NCI-H1436 treated with DMSO at 0.1 percent for 48 hours (cell line): Measurements from ENCODE around the gene RPP21.

ENCODE experiments used
- DNase-seq: peaks from one replicate; lab custom pipeline; 2025; lab: John Stamatoyannopoulos, UW

Gene RPP21

DNA sequence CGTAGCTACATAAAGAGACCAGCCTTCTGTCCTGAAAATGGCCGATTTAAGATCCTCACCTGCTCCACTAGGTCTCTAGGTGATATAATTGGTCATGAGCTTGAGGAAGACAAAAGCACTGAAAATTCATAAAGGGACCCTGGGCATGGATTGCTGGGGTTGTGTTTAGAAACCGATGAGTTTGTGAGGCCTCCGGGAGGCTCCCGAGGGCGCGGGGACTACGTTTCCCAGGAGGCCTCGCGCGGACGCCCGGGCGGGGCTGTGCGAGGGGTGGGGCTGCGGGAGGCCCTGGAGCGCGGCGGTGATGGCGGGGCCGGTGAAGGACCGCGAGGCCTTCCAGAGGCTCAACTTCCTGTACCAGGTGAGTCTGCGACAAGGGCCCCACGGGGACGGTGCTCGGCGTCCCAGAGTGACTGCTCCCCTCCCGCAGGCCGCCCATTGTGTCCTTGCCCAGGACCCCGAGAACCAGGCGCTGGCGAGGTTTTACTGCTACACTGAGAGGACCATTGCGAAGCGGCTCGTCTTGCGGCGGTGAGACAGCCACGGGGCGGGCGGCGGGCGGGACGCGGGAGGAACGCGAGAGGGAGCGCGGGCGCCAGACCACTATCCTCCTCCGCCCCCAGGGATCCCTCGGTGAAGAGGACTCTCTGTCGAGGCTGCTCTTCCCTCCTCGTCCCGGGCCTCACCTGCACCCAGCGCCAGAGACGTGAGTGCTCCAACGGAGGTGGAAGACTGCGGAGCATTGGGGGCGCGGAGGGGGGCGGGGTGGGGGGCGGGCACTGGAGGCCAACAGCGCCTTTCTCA, at the start of gene RPP21:
Gene RPP21 (plus strand): TSS at position 289 of the 804 bp plus-strand sequence. CDS start 16 bp downstream, at position 305.
- DNase-seq: peak; percentile 11

DNA sequence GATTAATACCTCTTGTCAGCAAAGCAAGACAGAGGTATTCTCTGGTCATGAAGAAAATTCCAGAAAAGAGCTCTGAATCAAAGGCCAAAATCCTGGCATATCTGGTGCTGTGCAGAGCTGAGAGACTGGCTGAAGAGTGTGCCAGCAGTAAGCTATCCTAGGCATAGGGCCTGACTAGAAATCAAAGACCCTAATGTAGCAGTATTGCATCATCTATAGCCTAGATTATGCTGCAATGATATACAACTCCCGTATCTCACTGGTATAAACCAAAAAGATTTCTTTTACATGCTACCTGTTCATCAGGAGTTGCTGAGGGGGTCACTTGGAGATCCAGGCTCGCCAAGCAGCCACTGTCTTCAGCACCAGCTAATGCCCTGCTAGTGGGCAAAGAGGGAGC, 49.1 kb upstream of the RPP21 start:
- DNase-seq: no peak

DNA sequence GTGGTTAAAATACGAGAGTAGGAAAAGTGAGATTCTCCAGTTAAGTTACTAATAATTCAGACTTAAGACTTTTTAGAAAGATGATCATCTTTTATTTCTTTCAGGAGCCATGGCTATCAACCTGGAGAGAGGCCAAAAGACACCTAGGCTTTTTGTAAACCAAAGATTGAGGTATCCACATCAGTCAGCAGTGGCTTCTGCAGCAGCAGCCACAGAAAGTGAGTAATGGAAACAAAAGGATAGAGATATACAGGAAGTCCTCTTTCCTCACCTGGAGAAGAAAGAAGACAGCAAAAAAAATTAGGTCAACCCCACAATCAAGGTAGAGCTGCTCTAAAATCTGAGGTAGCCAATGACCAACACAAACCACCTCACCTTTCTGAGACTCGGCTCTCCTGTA, 41.0 kb upstream of the RPP21 start:
- no peak for DNase-seq

DNA sequence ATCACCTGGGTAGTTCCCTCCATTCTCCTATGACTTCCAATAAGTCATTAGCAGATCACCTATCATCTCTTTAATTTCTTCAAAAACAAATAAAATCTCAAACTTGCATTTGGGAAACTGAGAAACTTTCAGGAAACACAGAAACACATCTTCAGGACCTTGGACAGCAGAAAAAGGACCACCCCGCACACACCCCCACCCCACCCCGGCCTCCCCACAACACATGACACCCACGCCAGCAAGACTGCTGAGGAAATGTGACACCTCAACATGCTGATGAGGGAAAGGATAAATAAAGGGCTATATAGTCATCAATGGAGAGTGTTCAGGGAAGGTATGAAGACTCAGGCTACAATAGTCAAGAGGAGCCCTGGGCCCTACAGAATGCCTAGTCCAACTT, 33.9 kb upstream of the RPP21 start:
- DNase-seq: no peak

DNA sequence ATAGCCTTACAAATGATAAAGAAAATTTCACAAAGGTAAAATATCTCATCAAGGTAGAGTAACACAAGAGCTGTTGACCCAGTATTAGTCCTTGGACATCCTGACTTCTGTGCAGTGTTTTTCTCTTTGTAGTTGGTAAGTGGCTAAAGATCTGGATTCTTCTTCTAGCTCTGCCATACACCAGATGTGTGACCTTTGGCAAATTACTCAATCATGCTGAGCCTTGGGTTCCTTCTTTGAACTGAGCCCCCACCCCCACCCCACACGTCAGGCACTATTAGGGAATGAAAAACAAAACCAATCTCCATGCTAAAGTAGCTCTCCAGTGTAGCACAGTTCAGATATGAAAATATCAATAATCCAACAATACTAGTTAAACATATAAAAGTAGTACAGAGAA, 33.3 kb upstream of the RPP21 start:
- DNase-seq: no peak

DNA sequence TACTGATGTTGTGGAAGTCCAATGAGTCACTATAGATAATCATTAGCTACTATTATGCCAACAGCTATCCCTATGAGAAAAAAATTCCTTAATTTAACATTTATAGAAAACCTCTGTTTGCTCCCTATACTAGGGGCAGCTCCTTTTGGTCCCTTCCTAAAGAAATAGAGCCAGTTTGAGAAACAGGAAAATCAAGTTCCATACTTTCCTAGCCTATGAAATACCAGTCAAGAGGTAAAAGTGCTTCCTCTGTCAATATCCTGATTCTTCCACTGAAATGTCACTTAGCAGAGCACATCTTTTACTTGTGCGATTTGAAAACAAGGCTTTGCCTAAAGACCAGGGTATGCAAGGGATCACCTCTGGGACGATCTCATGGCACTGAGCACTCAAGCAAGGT, 32.7 kb upstream of the RPP21 start:
- no peak for DNase-seq

DNA sequence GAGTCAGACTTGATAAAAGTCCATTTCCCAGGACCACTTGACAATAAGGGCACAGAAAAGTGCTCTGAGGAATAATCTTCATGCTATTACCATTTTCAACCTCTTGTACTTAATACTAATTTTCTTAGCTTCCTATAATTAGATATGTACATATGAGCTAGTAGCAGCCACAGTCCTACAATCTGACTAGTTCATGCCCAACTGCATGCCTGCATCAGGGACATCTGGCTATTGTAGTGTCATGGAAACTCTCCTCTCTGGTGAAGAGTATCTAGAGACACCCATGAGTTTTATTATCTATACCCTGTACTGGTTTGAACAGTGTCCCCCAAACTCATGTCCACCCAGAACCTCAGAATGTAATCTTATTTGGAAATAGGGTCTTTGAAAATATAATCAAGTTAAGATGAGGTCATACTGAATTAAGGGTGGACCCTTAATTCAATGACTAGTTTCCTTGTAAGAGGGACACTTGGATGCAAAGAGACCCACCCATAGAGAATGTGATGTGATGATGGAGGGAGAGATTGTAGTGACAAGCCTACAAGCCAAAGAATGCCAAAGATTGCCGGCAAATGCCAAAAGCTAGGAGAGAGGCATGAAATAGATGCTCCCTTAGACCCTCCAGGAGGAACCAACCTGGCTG, 32.2 kb upstream of the RPP21 start:
- DNase-seq: no peak

DNA sequence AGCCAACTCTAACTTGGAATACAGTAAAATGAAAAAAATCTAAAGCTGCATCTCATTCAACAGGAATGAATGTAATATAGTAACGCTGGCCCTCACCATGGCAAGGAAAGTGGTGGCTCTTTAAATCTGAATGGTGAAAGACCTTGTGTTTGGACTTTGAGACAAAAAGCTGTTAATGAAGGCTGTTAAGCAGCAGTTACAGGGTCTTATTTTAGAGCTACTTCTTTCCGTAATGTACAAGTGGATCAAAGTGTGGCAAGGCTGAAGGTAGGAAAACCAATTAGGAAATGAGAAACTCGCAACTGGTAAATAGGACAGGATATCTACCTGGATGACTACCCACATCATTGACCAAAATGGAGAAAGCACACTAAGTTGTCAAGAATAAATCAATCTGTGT, 29.8 kb upstream of the RPP21 start:
- DNase-seq: no peak

DNA sequence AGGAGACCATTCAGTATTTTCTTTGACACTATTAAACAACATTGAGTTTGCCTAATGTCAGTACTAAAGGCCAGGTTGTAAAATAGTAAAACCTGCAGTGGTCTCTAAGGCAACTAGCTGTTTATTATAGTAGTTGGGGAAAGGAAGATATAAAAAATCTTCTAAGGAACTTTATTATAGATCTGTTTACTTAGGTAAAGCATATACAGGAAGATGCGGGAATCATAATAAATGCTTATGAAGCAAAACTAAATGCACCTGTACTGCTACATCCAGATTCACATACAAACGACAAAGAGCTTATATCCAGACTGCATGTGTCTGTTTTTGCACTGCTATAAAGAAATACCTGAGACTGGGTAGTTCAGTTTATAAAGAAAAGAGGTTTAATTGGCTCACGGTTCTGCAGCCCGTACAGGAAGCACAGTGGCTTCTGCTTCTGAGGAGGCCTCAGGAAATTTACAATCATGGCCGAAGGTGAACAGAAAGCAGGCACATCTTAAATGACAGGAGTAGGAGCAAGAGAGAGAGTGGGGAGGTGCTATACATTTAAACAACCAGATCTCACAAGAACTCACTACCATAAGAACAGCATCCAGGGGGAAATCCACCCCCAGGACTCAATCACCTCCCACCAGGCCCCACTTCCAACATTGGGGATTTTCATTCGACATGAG, 26.9 kb upstream of the RPP21 start:
- DNase-seq: no peak

DNA sequence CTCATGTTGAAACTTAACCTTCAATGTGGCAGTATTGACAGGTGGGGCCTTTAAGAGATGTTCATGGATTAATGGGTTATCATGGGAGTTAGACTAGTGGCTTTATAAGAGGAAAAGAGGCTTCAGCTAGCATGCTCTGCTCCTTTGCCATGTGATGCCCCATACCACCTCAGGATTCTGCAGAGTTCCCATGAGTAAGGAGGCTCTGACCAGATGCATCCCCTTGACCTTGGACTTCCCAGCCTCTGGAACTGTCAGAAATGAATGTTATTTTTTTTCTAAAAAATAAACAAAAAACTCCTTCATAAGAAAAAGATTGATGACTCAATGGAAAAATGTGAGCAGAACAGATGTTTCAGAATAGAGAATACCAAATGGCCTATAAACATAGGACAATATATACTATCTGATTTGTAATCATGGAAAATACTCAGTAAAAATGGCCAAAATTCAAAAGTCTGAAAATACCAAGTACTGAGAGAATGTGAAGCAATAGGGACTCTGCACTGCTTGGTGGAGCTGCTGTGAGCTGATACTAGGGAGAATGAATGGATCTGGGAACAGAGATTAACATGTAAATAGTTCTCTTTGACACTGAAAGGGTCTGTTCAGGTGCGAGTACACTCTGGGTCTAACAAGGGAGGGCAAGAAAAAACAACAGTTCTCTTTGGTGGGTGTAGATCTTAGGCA, 25.7 kb upstream of the RPP21 start:
- no peak for DNase-seq

DNA sequence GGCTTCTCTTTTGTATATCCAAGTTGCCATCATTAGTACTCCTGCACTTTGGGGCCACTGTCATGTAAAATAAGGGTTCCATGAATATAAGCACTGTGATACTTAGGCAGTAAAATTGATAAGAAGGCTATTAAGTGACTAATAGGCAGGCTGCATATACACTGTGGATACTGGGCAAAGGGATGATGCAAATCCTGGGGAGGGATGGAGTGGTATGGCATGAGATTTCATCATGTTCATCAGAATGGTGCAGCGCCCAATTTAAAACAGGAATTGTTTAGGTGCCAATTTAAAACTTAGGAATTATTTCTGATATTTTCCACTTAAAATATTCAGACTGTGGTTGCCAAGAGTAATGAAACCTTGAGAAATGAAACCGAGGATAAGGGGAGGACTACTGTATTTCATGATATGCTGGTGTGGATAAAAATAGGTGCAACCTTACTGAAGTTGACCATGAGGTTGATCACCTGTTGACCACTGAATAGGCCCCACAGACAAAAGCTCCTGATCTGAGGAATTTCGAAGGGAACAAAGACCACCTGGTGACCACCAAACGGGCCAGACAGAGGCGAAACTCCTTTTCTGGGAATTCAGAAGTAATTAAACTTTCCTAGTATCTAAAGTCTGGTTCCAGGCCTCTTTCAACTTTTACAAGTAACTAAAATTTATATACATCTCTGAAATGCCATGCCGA, 23.1 kb upstream of the RPP21 start:
- DNase-seq: no peak

DNA sequence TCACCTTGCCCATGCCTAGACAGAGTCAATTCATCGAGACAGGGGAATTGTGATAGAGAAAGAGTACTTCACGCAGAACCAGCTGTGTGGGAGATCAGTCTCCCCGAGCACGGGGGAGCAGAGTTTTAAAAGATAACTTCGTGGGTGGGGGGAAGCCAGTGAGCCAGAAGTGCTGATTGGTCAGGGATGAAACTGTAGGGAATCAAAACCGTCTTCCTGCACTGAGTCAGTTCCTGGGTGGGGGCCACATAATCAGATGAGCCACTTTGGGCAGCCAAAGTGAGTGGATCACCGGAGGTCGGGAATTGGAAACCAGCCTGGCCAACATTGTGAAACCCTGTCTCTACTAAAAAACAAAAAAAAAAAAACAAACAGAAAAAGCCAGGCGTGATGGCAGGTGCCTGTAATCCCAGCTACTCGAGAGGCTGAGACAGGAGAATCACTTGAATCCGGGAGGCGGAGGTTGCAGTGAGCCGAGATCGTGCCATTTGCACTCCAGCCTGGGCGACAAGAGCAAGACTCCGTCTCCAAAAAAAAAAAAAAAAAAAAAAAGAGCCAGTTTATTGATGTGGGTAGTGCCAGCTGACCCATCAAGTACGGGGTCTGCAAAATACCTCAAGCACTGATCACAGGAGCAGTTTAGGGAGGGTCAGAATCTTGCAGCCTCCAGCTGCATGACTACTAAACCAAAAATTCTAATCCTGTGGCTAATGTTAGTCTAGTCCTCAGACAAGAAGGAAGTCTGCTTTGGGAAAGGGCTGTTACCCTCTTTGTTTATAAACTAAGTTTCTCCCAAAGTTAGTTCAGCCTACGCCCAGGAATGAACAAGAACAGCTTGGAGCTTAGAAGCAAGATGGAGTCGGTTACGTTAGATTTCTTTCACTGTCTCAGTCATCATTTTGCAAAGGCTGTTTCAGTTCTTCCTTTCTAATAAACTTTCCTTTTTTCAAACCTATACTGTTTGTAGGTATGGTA, 22.1 kb upstream of the RPP21 start:
- no peak for DNase-seq

DNA sequence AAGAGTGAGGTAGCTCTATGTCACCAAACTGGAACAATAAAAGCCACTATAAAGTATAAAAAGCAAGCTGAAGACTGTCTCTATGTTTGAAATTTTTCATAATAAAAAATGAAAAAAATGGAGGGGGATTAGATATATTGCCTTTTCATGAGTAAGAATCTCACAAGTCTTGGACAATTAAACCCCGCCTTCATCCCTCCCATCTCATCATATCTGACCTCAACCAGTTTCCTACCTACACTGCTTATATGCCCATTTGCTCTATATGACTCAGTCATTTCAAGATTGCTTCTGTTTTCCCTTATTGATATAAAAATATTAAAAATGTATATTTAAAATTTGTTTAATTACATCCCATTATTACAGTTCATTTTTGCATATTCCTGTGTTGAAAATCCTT, 21.1 kb upstream of the RPP21 start:
- no peak for DNase-seq

DNA sequence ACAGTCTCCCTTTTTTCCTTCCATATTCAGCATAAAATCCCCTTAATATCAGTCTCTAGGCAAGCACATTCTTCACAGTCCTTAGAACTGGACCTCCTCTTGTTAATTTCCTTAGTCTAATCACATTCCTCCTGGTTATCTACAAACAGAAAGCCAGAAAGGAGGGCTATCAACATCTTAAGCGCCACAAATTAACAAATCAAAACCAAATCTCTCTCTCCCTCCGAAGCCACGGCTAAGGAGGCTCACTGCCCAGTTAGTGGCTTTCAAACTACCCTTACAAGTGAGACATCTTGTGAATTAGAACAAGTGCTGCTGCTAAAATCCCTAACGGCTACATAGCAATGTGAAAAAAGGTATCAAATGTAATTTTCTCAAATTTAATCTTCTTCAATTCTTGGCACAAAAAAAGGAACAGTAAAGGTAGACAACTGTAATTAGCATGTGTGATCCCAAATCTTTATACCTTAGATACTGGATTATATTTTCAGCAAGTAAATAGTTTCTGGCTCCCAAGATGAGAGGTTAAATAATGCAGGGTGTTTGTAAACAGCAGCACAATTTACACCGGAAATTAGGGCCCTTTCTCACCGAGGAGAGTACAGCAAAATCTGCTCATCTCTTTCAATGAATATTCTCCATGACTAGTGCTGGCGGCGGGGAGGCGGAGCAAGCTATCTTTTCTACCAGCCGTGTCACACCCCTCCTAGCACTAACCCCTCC, 19.6 kb upstream of the RPP21 start:
- peak; percentile 6 for DNase-seq

DNA sequence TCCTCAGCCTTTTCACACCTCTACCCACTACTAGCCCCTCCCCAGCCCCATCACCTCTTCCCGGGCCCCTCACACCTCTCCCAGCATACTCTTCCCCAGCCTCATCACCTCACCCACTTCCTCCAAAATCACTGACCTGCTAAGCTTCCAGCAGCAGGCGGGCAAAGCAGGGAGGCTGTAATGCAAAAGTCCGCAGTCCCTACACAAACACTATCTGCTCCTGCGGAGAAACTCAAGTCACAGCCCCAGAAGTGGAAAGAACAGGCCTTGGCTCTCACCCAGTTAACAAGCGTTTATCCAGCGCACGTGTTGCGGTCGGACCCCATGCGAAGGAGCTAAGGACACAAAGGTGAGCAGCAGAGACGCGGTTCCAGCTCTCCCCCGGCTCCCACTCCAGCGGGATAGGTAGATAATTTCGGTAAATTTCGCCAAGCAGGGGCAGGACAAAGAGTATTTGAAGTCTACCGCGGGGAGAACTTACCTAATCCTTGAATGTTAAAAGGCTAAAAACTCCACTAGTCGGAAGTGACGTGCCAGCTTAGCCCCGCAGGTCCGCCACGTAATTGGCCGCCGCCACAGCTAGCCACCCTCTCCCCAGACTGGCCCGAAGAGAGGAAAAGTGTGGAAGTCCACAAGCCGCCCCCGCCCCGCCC, 19.0 kb upstream of the RPP21 start:
- peak; percentile 57 for DNase-seq

DNA sequence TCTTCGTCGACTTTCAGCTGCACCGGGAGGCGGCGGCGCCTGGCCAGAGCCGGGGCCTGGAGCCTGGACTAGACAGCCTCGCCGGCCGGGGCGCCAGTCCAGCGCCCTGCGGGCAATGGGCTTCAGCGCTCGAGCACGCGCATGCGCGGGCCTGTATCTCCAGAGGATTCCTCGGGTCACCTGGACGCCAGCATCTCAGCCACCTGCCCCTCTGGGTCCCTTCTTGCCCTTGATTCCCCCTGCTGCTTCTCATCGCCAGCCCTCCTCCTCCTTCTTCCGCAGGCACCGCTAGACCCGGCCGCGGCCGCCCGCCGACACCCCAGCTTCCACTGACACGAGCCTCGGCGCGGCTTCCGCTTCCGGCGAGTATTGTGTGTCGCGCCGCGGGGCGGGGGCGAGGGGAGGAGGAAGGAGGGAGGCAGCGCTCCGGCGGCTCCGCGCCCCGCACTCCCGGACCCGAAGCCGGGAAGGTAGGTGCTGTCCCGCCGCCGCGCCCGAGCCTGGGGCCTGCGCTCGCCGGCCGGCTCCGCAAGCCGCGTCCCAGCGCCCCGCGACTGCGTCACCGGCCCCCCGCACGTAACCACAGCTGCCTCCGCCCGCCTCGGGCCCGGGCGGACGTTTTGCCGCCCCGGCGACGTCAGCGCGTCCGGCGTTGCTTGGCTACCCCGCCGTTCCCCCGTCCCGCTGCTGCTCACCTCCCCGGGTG, 18.3 kb upstream of the RPP21 start, which contains the start of gene TRIM39:
Gene TRIM39 (plus strand): TSS at position 402 of the 706 bp plus-strand sequence. CDS start 2,391 bp downstream, outside the sequence.
- peak; percentile 57 for DNase-seq

DNA sequence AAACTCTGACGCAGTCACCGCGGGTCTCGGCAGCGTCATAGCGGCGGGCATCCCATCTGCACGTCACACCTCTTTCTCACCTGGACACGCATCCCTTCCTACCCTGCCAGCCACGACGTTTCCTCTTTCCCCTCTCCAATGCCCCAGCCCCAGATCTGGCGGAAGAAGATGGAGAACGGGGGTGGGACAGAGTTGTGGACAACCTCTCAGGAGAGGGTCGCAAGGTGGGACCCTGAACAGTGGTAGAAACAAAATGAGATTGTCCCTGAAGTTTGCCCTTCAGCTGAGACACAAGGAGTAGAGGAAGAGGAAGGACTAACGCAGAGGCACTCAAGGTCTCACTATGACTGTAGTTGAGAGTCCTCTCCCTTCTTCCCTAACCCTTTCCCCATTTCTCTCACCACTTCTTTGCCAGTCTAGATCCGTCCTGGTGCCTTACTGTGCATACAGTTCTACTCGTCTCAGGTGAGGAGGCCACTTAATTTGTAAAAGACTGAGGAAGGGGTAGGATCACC, 17.7 kb upstream of the RPP21 start:
- no peak for DNase-seq

DNA sequence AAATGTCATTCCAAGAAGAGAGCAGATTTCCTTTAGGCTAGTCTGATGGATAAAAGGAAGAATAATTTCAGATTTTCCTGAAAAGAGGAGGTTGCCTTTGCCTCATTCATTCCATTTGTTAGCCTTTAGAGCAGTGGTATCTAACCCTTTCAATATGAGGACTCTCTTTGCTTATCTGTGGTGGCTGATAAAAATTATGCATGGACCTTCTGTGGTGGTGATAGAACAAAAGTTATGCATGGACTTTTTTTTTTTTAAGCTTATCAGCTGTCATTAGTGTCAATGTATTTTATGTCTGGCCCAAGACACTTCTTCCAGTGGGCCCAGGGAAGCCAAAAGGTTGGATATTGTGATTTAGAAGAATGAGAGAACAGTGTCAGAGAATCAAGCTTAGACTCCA, 16.6 kb upstream of the RPP21 start:
- DNase-seq: no peak
